Right ventricle myocardium superior (tissue), 1 donor: Measurements from ENCODE around the gene RNASEH2C. TPM values are rescaled to one million over a fixed set of nuclear protein-coding genes. Genes with fewer than 3 reads are reported as not detected.
"Not testable (repeated sequence)": the region's sequence is repeated elsewhere in the genome, so short reads cannot be mapped to it uniquely, and the experiment has no call there.

Experiments used
- ATAC-seq: fragments of 200-7000 bp; cut with Tn5 transposase; one replicate; pipeline ENCODE4 v1.9.1; 2020; ENCODE audit warnings: mild to moderate bottlenecking; ENCODE audit not compliant: poor library complexity
- DNase-seq: peaks from one replicate; pipeline ENCODE4 v3.0.0-alpha.2; 2020
- intact Hi-C: fragments of 100-400 bp; cut with DNase I; formaldehyde crosslinking; loops from one replicate; pipeline ENCODE4 v1.11.2; 2022
- total RNA-seq: library from RNA; stranded (reverse); fragmentation: NEBNext Ultra II Directional; extraction: Animal tissue kit (Norgen Biotek cat#: 25700); gene quantifications from one replicate; pipeline ENCODE4 v1.2.1, GENCODE V29; 2021
- donor health status: DM: no; HTN: yes; CAD: no; lungs with severe emphysema.

The RNASEH2C gene
- total RNA-seq, 1 donor from 2014 or later, result 49.5 TPM

DNA sequence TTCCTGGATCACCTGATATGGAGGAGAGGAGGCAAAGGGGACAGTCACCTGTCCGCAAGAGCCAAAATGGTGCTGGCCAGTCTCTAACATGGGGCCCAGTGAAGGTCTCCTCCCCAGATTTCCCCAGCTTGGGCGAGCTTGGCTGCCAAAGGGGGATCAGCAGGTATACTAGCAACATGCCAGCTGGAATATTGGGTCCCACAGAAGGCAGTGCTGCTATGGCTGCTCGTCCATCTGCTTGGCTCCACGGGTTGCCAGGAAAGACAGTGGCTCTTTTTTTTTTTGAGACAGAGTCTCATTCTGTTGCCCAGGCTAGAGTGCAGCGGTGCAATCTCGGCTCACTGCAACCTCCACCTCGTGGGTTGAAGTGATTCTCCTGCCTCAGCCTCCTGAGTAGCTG is 21.3 kb downstream of the RNASEH2C start:
- DNase-seq (no peak), ATAC-seq (no peak)
- intact Hi-C loops, result no loop called here

- DNase-seq, result no peak
- intact Hi-C loops, result no loop called here
- ATAC-seq, result no peak
Measured at GRCh38 chr11:65698205-65698604, 22.4 kb downstream of the RNASEH2C start.

GRCh38 chr11:65696802-65697552 is 23.6 kb downstream of the RNASEH2C start:
- intact Hi-C loops, result no loop called here
- ATAC-seq, result no peak
- no peak for DNase-seq

DNA sequence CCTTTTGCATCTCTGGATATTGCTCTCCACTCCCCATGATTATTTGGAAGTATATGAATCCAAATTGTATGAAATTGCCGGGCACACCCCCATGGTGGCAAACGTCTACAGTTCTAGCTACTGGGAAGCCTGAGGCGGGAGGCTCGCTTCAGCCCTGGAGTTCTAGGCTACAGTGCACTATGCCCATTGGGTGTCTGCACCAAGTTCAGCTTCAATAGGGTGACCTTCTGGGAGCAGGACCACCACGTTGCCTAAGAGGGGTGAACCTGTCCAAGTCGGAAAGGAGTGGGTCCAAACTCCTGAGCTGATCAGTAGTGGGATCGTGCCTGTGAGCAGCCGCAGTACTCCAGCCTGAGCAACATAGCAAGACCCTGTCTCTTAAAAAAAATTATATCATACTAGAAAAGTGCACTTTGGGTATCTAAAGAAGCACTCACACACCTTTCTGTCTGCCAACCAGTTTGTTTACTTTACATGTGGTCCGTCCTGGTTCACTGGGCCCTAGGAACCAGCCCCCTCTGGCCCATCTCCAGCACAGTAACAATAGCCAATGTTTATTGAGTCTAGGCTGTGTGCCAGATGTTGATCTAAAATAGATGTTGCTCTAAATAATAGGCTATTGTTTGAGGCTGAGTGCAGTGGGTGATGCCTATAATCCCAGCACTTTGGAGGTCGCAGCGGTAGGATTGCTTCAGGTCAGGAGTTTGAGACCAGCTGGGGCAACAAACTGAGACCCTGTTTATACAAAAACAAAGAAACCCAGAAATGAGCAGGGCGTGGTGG is 24.9 kb downstream of the RNASEH2C start:
- peak; percentile 58 for DNase-seq
- intact Hi-C loops, result no loop called here
- peak; percentile 38 for ATAC-seq

DNA sequence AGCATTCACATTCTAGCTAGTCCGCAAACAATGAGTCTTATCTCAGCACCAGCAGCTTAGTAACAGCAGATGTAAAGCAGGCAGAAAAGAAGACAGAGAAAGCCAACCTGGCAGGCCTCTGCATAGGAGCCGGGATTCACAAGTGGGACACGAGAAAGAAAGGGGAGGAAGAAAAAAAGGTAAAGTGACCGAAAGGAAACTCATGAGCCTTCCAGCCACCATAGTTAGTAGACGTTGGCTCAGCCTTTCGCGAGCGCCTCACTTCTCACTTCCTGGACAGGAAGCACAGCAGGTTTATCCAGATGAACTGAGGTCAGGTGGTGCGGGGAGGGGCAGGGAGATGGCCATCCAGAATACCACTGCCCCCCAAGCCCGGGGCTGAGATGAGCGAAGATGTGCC is 28.2 kb downstream of the RNASEH2C start:
- ATAC-seq (no peak), DNase-seq (no peak)
- intact Hi-C loops, result no loop called here

- ATAC-seq, DNase-seq, intact Hi-C loops: not testable (repeated sequence)
Measured at GRCh38 chr11:65691847-65692246, 28.8 kb downstream of the RNASEH2C start.

DNA sequence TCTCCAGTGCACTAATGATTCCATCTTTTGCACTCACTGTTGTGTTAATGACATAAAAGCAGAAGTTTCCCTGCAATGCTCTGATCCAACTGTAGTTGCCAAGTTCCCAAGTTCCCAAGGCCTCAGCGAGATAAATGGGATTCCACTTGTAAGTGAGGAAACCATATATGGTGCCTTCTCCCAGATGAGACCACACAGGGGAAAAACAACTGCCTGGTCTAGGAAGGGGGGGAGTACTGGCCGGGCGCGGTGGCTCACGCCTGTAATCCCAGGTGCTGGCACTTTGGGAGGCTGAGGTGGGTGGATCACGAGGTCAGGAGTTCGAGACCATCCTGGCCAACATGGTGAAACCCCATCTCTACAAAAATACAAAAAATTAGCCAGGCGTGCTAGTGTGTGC is 34.6 kb downstream of the RNASEH2C start:
- ATAC-seq (peak; percentile 63), DNase-seq (no peak)
- intact Hi-C loops, result no loop called here

GRCh38 chr11:65683480-65683879 is 37.1 kb downstream of the RNASEH2C start:
- ATAC-seq, DNase-seq, intact Hi-C loops: not testable (repeated sequence)

DNA sequence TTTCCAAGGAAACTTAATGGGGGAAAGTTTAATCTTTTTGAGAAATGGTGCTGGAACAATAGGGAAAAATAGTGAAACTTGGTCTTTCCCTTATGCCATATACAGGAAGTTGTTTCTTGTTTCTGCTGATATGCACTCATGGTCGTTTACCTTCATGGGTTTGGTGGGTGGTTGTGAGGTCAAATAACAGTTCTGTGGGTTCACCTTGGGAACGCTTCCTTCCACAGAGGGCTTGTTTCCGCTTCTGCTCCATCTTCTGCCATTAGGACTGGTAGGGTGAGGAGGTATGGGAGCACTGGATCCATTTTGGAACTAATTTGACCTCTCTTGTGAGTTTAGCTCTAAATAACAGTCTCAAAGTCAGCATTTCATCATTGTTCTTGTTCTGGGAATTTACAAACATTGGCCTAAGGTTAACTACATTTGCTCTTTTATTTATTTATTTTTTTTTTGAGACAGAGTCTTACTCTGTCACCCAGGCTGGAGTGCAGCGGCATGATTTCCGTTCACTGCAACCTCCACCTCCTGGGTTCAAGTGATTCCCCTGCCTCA is 40.3 kb downstream of the RNASEH2C start:
- ATAC-seq (no peak), DNase-seq (no peak)
- intact Hi-C loops, result no loop called here

DNA sequence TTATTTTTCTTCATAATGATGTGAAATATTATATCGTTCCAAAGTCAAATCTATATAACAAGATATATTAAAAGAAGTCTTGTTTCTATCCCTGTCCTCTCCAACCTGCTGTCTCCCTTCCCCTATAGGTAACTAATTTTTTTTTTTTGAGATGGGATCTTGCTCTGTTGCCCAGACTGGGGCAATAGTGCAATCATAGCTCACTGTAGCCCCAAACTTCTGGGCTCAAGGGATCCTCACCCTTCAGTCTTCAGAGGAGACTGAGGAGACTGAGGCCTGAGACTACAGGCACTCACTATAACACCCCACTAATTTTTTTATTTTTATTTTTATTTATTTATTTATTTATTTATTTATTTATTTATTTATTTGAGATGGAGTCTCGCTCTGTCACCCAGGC is 47.6 kb downstream of the RNASEH2C start:
- intact Hi-C loops, result no loop called here
- DNase-seq, result no peak
- ATAC-seq, result no peak

GRCh38 chr11:65672180-65672860 is 48.3 kb downstream of the RNASEH2C start:
- DNase-seq (no peak), ATAC-seq (no peak)
- intact Hi-C loops, result no loop called here

Other genes with a start within 250 kb of the RNASEH2C start
- gene MALAT1, start 221.8 kb downstream of the RNASEH2C start, total RNA-seq, result 5,573 TPM
- gene SCYL1, start 195.7 kb downstream of the RNASEH2C start, total RNA-seq, result 60.5 TPM
- 73.4 TPM for gene LTBP3, start 162.4 kb downstream of the RNASEH2C start, total RNA-seq
- 23.2 TPM for gene ZNRD2, start 150.3 kb downstream of the RNASEH2C start, total RNA-seq
- gene FAM89B, start 148.3 kb downstream of the RNASEH2C start, total RNA-seq, result 36.1 TPM
- gene EHBP1L1, start 144.7 kb downstream of the RNASEH2C start, total RNA-seq, result 44.9 TPM
- gene KCNK7, start 125.0 kb downstream of the RNASEH2C start, total RNA-seq, result 0.81 TPM
- 38.5 TPM for gene MAP3K11, start 106.6 kb downstream of the RNASEH2C start, total RNA-seq
- 9.3 TPM for gene PCNX3, start 105.0 kb downstream of the RNASEH2C start, total RNA-seq
- gene SIPA1, start 82.7 kb downstream of the RNASEH2C start, total RNA-seq, result 22.5 TPM
- gene RELA, start 57.9 kb downstream of the RNASEH2C start, total RNA-seq, result 31.0 TPM
- 40.8 TPM for gene KAT5, start 8.5 kb downstream of the RNASEH2C start, total RNA-seq
- gene AP5B1, start 60.2 kb upstream of the RNASEH2C start, total RNA-seq, result 6.5 TPM
- gene OVOL1, start 66.3 kb upstream of the RNASEH2C start, total RNA-seq, result not detected
- not detected for gene SNX32, start 113.2 kb upstream of the RNASEH2C start, total RNA-seq
- gene CFL1, start 137.4 kb upstream of the RNASEH2C start, total RNA-seq, result 288 TPM
- gene MUS81, start 139.6 kb upstream of the RNASEH2C start, total RNA-seq, result 30.7 TPM
- 80.0 TPM for gene EFEMP2, start 152.0 kb upstream of the RNASEH2C start, total RNA-seq
- 0.73 TPM for gene CTSW, start 159.0 kb upstream of the RNASEH2C start, total RNA-seq
- gene FIBP, start 167.7 kb upstream of the RNASEH2C start, total RNA-seq, result 37.7 TPM
- 27.9 TPM for gene CCDC85B, start 169.9 kb upstream of the RNASEH2C start, total RNA-seq
- gene FOSL1, start 179.6 kb upstream of the RNASEH2C start, total RNA-seq, result 0.70 TPM
- gene C11orf68, start 198.3 kb upstream of the RNASEH2C start, total RNA-seq, result 36.1 TPM
- 81.9 TPM for gene DRAP1, start 198.6 kb upstream of the RNASEH2C start, total RNA-seq
- not detected for gene TSGA10IP, start 224.7 kb upstream of the RNASEH2C start, total RNA-seq
- 24.5 TPM for gene SART1, start 240.9 kb upstream of the RNASEH2C start, total RNA-seq